Cardiac fibroblast (primary cell): Measurements from ENCODE around the gene CYB561D1.

Experiments
- DNase-seq, 2 donors: peaks; one replicate each; pipeline versions ENCODE4 v3.0.0 to v3.0.0-alpha.2; 2010; ENCODE audit warnings: low read depth in 2 of 2
- H3K4me3 ChIP-seq, 2 donors: replicated peaks in 1 of 2; 1 replicate in 1 of 2; 2 replicates in 1 of 2; pipeline ENCODE4 v1.5.1; 2011; ENCODE audit warnings: low read depth in 2 of 2, low read length in 2 of 2, mild to moderate bottlenecking in 2 of 2, moderate library complexity in 1 of 2
- CTCF ChIP-seq: IDR thresholded peaks from one replicate; pipeline ENCODE4 v1.5.1; 2011; ENCODE audit warnings: low read depth, mild to moderate bottlenecking, low read length, inconsistent platforms

The CYB561D1 gene

GRCh38 chr1:109474697-109475096 lies 19.2 kb upstream of the CYB561D1 start:
- TF ChIP-seq CTCF = no peak
- DNase-seq = no peak
- H3K4me3 ChIP-seq = no peak overlapping the region

- no peak overlapping the region for H3K4me3 ChIP-seq
- TF ChIP-seq CTCF = no peak
- DNase-seq = no peak
Observed at GRCh38 chr1:109475261-109475660, 18.6 kb upstream of the CYB561D1 start.

- H3K4me3 ChIP-seq = no peak overlapping the region
- no peak for TF ChIP-seq CTCF
- no peak for DNase-seq
Observed at GRCh38 chr1:109476825-109477224, 17.1 kb upstream of the CYB561D1 start.

- DNase-seq = no peak
- no peak for TF ChIP-seq CTCF
- no peak overlapping the region for H3K4me3 ChIP-seq
Observed at GRCh38 chr1:109477821-109478220, 16.1 kb upstream of the CYB561D1 start.

GRCh38 chr1:109478806-109479205 lies 15.1 kb upstream of the CYB561D1 start:
- TF ChIP-seq CTCF = no peak
- DNase-seq = no peak
- H3K4me3 ChIP-seq = no peak overlapping the region

GRCh38 chr1:109479311-109479710 lies 14.6 kb upstream of the CYB561D1 start:
- no peak for DNase-seq
- H3K4me3 ChIP-seq = no peak overlapping the region
- TF ChIP-seq CTCF = no peak

GRCh38 chr1:109479901-109480300 lies 14.0 kb upstream of the CYB561D1 start:
- H3K4me3 ChIP-seq = no peak overlapping the region
- no peak for TF ChIP-seq CTCF
- DNase-seq = no peak
